COLO668 (cell line): ENCODE data around the gene ADAMTS15.

Experiments
- DNase-seq: peaks from one replicate; lab custom pipeline; 2025; ENCODE audit not compliant: unreplicated experiment; lab: John Stamatoyannopoulos, UW

The ADAMTS15 gene

DNA sequence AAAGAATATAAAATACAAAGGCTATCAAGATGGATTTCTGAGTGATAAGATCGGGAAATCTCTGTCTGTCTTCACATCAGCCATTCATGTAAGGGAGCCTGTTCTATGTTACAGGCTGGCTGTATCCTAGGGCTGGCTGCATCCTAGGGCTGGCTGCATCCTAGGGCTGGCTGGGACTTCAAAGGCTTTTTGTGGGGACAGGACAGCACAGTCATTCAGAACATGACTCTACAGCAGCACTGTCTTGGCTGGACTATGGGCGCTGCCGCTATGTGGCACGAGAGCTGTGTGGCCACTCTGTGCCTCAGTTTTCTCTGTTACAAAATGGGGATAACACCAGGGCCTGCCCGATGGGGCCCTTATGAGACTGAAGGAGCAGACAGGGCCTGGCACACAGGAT, 30.2 kb upstream of the ADAMTS15 start:
- DNase-seq: no peak

DNA sequence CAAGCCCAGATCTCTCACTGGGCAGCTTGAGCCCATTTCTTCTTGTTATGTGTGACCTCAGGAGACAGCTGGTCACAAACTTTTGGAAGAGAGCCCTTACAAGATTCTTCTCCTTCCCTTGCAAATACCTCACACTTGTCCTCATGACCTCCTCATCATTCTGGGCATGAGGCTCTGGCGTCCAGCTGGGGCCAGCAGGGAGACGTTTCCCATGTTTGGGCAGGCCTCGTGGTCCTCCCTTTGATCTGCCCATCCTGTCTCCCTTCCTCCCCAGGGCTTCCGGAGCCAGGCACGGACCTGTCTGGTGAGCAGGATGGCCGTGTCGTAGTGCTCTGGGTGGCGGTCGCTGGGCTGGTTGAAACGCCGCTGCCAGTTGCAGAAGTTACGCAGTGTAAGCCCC, 29.7 kb upstream of the ADAMTS15 start:
- no peak for DNase-seq

DNA sequence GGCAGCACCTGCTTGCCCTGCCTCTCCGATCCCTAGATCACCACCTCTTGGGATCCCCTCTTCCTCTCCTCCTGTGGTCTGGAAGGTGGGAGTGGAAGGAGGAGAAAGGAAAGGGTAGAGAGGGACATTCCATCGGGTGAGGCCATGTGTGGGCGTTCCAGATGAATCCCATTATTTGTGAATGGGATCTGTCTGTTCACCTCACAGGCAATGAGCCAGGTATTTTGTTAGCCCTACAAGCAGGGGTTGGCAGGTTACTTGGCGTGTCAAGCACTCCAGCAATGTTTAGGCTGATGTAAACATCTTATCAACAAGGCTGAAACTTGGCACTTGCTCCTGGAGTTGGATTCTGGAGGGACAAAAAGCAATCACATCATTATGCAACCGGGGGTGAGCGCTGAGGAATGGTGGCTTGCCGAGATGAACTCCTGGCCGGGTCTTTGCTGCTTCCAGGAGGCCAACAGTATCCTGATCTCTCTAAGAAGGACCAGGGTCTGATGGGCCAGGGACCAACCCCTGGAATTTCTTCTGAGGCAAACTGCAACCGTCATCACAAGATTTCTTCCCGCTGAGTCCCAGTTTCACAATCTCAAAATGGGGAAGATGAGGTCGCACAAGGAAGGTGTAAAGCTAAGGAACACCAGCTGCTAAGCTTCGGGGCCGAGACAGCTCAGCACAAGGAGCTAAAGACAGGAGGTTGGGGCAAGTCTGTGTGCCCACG, 27.8 kb upstream of the ADAMTS15 start:
- no peak for DNase-seq

DNA sequence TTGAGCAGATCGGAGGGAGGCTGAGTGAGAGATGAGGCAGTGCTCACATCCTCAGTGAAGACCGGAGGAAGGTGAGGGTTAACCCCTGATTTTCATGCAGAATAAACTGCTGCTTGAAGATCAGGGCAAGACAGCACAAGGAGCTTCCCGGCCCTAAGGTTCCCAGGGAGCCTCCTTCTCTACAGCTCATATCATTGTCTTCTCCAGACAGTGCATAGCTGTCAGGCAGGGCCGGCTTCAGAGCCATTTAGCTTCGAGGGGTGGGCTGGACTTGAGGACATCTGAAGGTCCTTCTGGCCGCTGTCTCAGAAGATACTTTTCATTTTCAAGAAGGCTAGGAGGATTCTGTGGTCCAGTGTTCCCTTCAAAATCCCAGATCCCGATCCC, 27.3 kb upstream of the ADAMTS15 start:
- DNase-seq: no peak

DNA sequence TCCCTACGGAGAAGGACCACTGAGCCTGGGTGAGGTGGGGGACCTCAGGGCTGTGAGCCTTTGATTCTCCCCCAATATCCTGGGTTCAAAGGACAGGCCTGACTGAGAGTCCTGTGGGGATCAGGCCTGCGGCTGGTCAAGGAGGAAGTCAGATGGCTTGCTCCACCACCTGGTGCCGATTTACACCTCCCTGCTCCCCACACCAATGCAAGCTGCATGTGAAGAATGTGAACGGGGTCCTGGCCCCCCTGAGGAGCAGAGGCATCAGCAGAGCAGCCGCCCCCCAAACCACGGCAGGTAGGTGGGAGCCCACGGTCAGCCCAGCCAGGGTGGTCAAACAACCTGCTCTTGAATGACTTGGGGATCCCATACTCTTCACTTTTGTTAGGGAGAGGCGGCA, 26.7 kb upstream of the ADAMTS15 start:
- no peak for DNase-seq

DNA sequence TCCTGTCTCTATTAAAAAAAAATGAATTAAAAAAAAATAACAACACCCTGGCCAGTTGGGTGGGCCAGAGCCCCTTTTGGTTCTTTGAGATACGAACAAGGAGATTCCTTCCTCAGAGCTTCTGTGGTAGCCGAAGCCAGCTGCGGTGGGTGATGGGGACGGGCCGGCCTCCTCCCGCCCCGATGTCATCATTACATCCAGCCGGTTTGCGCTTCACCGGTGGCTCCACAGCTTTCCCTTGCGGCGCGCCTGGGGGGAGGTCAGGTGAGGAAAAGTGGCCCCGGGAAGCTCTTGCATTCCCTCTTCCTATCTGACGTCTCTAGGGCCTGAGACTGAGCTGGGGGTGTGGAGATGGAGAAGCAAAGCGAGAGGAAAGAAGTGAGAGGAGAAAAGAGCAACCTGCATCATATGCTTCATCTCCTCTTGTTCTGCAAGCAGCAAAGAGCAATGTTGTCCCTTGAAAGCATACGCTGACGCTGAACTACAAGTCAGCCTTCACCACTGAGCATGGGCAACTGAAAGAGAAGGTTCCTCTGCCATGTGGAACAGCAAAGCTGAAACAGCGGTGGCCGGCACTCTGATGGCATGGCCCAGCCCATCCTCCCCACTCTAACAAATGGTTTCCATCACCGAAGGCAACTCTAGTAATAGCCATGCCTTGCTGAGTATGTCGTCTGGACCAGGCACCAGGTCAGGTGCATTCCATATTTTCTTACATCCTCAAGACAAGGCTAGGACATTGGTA, 26.0 kb upstream of the ADAMTS15 start:
- no peak for DNase-seq

DNA sequence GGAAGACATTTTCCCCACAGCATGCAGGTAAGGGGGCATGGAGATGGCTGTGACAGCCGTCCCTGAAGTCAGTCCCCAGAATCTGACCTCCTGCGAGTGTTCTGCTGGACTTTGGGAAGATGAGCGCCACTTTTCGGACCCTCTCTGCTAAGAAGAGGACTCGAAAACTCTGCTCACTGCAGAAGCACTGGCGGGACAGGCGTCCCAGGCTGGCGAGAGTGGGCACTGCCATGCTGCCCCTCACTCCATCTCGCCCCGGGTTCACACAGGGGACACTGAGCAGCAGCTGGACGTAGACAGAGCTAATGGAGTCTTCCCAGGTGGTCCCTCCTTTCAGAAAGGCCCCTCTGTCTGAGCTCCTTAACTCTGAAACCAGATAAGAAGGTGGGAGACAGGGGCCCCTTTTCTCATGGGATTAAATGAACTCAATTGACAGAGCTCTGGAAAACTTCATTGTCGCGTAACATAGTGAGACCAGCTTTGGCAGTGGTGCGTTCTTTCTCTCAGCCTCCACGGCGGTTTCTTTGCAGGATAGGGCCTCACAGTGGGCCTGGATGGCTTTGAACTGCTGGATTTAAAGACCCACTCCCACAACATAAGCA, 24.8 kb upstream of the ADAMTS15 start:
- no peak for DNase-seq

DNA sequence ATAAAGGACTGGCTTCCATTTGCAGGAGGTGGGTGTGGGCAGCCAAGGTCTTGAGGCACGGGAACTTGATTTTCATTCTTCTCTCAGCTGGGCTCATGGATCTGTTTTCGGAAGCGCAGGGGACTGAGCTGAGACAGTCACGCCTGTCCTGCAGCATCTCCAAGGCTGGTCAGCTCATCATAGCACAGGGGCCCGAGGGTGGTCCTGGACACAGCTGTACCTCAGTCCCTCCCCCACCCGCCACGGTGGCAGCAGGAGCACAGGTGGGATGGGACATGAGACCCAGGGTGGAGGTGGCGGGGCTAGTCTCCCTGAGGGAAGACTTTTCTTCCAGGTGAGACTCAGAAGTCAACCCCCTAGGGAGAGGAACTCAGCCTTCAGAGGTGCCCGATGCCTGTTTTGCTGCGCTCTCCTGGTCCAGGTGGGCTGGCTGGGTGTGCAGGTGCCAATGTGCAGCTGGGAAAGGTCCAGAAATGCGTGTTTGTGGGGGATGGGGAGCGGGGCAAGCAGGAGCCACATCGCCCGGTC, 23.8 kb upstream of the ADAMTS15 start:
- DNase-seq: no peak

DNA sequence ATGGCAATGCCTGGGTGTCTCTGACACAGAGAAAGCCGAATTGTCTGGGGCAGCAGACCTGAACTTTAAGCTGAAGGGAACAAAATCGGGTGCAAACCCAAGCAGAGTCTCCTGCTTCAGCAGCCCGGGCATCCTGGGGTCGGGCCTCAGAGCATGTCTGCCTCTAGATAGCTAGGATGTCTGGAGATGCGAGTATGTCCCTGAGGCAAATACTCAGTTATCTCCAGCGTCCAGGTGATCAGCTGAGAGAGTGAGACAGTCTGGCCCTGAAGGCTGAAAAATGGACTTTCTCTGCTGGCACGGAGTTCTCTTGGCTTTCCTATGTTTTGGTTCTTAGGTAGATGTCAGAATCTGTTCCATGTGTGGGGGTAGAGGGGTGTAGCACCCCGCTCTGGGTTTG, 23.3 kb upstream of the ADAMTS15 start:
- DNase-seq: no peak

DNA sequence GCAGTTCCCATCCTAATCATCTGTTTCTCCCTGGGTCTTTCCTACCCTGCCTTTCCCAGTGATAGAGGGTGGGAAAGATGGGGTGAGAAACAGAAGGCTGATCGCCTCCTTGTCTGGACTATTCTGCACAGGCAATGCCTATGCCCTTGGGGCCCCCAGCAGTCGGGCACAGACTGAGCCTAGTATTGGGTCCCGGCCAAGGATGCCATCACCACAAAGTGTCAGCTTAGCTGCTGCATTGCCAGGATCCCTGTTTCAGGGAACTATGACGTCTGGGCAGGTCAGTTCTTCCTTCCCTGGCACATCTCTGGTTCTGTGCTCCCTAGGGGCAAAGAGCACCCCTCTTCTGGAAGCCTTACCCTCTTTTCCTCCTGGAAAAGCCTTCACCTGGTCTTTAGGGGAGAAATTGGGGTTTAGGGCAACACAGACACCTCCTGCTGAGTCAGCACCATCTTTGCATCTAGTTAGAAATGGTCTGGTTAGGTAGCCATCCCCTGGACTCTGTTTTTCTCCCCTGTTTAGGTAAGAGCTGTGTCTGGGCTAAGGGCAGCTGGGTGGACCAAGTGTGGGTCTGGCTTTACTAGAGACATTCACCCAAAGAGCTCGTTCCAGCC, 22.1 kb upstream of the ADAMTS15 start:
- DNase-seq: no peak

DNA sequence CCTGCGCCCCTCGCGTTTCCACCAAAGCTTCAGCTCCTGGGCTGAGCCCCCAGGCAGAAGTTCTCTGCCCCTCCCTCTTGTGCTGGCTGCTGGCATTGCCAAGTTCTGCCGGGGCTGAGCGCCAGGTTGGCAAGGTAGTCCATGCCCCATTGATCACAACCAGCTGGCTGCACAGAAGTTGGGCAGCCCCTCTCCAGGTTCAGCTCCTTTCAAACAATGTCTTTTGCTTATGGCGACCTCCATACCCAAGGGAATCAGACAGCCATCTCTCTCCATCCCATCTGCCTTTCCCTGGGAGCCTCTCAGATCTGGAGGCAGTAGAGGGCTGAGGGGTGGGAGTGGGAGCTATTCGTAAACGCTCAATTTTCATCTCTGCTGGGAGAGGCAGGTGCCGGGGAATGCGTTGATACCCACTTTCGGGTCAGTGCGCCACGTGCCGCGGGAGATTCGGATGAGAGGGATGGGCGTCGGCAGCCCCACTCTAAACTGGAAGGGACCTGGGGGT, 21.6 kb upstream of the ADAMTS15 start:
- DNase-seq: no peak

DNA sequence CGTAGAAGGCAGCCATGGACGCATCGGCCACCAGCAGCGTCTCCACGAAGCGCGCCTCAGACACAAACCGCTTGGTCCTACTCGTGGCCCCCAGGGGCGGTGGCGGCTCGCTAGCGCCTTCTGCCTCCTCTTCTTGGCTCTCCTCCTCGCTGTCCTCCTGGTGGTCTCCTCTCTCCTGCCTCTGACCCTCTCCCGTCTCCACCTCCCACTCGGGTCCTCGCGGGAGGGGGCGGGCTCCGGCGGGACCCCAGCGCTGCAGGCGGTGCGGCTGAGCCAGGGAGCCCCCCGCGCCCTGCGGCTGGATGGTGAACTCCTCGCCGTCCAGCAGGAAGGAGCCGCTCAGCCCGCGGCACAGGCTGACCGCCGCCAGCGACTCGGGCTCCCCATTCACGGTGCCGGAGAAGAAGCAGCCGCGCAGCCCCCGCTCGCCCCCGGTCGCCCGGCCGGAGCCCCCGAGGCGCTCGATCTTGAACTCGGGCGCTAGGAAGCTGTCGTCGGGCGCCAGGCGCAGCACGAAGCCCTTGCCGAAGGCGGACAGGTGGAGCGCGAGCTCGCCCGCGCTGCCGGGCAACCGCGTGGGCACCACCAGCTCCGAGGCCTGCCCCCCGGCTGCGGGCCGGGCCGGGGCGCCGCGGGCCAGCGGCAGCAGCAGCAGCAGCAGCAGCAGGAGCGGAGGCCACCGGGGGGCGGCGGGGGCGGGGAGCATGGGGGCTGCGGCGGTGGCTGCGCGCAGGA, 20.7 kb upstream of the ADAMTS15 start:
- DNase-seq: peak; percentile 59

DNA sequence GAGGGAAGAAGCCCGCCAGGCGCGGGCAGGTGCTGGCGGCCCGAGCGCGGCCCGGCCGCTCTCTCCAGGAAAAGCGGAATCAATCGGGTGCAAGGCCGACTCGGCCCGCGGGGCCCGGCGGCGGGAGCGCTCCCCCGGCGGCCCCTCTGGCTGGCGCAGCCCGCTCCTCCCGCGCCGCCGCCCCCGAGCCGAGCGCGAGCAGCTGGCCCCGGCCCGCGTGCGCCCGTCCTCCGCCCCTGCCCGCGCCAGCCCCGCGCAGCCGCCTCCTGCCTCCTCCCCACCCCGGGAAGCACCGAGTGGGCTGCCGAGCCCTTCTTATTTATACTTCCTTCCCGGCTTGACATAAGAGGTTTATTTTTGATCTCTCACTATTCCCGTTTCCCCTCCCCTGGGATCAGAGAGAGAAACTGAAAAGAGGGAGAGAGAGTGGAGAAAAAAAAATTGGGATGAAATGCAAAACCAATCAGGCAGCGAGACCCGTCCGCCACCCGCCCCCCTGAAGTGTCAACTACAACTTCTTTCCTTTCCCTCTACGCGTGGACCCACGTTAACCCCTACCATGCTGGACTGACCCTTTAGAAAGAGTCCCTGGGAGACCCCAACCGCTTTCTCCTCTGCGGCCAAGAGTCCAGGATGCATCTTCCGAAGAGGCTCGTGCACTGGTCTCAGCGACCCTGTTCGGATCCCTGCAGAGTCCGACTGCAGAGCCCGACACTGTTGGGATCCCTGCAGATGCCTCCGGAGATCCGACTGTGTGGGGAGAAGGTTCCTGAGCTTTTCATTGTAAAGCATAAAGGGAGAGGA, 19.9 kb upstream of the ADAMTS15 start, which contains the start of gene ADAMTS8:
Gene ADAMTS8 (minus strand): TSS at position 294 of the 804 bp plus-strand sequence. CDS start 323 bp downstream, outside the sequence.
- peak; percentile 59 for DNase-seq

DNA sequence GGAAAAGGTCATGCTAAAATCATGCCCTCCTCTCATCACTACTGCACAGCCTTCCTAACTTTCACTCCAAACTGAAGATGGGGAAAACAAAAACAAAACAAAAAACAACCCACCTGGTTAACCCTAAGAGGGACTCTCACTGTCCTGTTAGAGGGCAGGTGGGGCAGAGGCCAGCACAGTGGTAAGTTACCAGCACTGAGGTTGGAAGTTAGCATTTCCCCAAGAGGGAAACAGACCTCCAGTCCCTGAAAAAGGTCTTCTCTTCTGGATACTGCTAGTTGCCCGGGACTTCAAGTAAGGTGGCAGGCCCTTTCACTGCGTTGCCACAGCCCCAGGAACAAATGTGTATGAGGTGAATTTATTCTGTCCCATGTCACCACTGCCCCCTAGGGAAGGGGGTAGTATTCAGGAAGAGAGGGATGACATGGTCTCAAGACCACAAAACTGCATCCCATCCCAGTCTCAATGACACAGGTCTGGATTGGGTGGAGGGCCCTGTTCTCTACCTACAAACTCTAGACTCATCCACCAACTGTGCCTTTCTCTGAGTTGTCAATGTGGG, 19.2 kb upstream of the ADAMTS15 start:
- DNase-seq: no peak

DNA sequence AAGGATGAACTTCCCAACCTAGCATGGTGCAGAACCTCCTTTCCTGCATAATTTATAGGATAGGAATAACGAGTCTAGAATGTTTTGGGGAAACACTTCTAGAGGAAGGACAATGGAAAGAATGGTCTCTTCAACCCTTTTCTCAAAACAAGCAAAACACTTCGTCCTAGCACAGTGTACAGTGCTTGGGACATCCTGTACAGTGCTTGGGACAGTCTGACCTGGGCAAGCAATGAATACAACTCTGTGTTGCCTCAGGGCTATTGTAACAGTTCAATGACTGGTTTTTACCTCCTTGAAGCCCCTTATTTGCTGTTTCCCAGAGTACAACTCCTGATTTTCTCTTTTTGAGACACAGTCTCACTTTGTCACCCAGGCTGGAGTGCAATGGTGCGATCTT, 18.5 kb upstream of the ADAMTS15 start:
- DNase-seq: no peak

DNA sequence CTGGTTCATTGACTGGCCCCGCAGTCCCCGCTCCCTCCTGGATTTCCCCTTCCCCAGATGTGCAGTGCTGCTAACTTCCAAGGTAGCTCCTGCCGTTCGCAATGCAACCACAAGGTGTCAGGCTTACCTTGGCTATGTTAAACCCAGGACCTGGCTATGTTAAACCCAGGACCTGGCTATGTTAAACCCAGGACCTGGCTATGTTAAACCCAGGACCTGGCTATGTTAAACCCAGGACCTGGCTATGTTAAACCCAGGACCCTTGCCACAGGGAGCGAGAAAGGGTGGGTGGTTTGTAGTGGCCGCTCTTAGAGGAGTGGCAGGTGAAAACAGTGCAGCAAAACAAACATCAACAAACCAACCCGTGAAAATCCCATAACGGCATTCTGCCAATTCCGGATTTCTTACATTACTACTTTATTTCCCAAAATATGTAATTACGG, 17.1 kb upstream of the ADAMTS15 start:
- DNase-seq: peak; percentile 74

DNA sequence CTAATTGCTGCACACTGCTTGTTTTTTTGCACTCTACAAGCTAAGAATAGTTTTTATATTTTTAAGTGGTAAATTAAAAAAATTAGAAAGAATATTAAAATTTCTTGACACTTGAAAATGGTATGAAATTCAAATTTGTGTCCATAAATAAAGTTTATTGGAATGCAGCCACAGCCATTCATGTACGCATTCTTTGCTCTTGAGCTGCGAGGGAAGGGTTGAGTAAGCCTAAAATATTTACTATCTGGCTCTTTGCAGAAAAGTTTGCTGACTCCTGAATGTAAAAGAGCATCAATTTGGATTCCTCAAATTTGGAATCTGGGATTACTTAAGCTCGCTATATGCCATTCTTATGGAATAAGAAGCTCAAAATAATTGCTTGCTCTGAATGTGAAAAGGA, 16.6 kb upstream of the ADAMTS15 start:
- DNase-seq: no peak

DNA sequence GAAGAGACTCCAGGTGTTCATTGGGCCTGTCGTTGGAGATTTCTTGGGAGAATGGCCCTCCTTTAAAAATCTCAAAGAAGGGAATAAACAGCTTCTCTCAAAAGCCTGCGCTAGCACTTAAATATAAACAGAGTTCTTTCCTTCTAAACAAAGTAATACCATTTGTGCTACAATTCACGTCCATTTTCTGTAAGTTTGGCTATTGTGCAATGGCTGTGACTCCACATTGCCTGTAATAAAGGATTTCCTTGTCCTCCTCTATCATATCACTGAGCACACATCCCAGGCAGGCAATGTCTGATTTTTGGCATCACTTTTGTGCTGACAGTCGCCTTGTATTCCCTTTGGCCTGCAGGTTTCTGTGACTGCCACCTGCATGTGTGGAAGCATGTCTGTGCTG, 15.1 kb upstream of the ADAMTS15 start:
- no peak for DNase-seq

DNA sequence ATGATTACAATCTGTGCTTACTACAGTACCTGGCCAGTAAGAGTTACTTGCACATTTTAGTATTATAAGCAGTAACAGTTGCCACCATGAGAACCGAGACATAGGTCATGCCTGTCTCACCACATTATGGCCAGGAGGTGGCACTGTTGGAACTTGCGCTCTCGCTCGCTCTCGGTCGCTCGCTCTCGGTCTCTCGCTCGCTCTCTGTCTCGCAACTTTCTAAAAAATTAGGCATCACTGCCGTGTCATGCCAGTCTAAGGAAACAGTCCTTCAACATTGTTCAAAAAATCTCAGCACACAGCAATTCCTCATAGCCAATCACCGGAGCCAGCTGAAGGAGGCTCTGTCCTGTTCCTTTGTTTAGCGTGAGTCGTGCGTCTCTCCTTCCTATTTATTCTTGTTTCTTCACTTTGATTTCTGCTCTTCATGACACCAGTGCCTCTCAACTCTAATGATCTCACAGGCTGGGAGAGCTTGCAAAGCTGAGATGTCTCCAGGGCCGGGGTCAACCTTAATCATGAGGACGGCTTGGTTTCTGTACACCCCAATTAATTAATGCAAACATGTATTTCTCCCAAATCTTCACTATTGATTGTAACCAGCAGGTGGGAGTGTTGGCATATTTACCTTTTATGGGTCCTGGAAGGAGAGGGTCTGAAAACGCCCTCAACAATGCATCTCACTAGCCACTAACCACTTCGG, 13.8 kb upstream of the ADAMTS15 start:
- DNase-seq: peak; percentile 72
